Head of caudate nucleus (tissue), 42 donors: ENCODE measurements around the gene TRAPPC4.
A peak's percentile ranks its signal among the peaks of the same experiment; 100 is the strongest.
"Not testable (repeated sequence)": the region's sequence is repeated elsewhere in the genome, so short reads cannot be mapped to it uniquely, and the experiment has no call there.

Experiments used
- DNase-seq, 42 donors: peaks; one replicate each; pipeline versions ENCODE4 v3.0.0 to v3.0.0-alpha.2; 2020 to 2021; ENCODE audit warnings: mixed read lengths in 7 of 42
- intact Hi-C: fragments of 100-400 bp; cut with DNase I; formaldehyde crosslinking; loops from one replicate; pipeline ENCODE4 v1.15.0; 2022

Gene TRAPPC4

DNA sequence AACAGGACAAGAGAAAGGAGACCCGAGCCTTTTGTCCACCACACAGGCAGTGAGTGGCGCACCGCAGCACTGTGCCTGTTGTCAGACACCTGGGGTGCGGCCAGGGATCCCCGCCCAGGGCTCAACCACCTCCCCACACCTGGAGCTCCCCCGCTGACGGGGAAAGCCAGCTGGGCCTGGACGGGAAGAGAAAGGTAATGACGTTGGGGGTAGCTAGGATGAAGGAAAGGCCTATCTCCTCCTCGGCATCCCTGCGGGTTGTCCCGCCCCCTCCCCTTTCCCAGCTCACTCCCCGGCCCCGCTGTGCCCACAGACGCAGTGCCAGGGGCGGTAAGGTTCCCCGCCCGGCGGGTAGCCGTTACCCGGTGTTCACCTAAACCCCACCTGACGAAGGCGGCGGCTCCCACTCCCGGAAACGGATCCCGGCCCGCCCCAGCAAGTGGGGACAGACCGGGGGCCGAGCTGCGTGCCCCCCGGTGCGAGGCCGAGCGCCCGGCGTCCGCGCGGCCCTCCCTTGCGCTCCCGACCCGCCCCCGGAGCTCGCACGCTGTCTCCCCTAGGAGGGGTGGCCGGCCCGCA lies 37.9 kb downstream of the TRAPPC4 start:
- peak in 30 of 42 donors; percentile 7 to 46 (median 24) for DNase-seq
- intact Hi-C loops = no loop called here

DNA sequence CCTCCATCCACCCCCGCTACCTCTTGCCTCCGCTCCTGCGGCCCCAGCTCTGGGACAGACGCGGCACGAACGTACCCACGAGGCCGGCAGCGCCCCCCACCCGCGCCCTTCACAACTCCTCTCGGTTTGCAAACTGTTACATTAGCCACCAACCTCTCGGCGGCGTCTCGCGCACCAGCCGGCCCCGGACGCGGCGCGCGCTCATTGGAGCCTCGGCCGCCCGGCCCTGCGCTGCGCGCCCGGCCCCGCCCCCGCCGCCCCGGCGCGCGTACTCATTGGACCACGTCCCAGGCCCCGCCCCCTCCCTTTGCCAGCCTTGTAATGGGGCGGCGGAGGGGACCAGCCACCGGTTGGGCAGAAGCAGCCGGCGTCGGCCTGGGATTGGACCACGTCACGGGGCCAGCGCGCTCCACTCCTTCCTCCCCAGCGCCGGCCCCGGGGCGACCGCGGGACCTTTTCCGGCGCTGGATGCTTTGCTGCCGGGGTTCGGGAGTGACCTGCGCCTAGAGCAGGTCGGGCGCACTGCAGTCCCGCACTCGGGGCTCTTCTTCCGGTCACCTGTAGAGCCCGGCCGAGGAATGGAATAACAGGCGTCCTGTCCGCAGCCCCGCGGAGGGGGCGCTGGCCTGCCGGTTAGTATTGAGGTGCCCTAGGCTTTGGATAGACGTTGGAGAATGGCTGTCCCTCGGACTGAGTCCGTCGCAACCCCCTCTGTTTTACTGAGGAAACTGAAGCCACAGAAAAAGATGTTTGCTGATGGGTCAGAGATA lies 38.6 kb downstream of the TRAPPC4 start, which contains the start of gene HYOU1:
Gene HYOU1, minus strand, starts transcription at position 206 of the 770 bp plus-strand sequence. CDS start 1,045 bp downstream, outside the sequence.
- DNase-seq = peak; percentile 95 to 99 (median 98)
- intact Hi-C loops = no loop called here

DNA sequence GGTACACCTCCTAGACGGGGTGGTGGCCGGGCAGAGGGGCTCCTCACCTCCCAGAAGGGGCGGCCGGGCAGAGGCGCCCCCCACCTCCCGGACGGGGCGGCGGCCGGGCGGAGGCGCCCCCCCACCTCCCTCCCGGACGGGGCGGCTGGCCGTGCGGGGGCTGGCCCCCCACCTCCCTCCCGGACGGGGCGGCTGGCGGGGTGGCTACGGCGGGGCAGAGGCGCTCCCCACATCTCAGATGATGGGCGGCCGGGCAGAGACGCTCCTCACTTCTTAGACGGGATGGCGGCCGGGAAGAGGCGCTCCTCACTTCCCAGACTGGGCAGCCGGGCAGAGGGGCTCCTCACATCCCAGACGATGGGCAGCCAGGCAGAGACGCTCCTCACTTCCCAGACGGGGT lies 40.6 kb downstream of the TRAPPC4 start:
- DNase-seq, intact Hi-C loops: not testable (repeated sequence)

DNA sequence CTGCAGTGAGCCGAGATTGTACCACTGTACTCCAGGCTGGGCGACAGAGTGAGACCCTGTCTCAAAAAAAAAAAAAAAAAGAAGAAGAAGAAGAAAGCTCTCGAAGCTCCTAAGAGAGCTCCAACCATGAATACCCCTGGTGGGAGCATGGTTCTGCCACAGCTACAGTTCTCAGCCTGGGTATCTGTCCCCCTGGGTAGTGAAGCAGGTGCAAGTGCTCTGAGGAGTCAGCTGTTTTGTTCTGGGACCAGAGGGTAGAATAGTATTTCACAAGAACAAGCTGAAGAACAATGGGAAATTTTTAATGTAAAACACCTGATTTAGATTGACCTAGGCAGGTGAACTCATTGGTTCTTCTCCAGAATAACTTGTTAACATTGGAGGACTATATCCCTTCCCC lies 42.7 kb downstream of the TRAPPC4 start:
- intact Hi-C loops = no loop called here
- no peak for DNase-seq

DNA sequence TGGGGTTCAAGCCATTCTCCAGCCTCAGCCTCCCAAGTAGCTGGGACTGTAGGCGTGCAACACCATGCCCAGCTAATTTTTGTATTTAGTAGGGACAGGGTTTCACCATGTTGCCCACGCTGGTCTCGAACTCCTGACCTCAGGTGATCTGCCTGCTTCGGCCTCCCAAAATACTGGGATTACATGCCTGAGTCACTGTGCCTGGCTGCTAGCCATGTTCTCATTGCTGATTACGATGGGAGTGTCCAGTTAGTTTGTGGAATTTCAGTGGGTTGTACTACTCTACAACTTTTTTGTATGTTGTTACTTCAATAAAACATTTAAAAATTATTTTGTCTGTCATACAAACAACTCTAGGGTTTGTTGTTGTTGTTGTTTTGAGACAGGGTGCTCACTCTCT lies 44.2 kb downstream of the TRAPPC4 start:
- intact Hi-C loops = no loop called here
- no peak for DNase-seq

DNA sequence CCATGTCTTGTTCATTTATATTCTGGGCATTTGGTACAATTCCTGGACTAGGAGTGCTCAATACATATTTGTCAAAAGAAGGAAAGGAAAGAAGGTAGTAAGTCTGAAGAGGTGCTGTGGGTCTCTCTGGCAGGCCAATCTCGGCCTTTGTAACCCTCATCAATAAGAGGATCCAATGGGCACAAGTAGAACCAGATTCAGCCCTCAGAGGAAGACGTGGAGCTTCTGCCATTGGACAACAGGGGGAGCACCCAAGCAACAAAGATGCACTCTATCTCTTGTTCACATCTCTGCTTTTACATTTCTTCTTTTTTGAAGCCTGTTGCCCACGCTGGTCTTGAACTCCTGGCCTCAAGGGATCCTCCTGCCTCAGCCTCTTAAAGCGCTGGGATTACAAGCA lies 46.8 kb downstream of the TRAPPC4 start:
- no peak for DNase-seq
- intact Hi-C loops = no loop called here

DNA sequence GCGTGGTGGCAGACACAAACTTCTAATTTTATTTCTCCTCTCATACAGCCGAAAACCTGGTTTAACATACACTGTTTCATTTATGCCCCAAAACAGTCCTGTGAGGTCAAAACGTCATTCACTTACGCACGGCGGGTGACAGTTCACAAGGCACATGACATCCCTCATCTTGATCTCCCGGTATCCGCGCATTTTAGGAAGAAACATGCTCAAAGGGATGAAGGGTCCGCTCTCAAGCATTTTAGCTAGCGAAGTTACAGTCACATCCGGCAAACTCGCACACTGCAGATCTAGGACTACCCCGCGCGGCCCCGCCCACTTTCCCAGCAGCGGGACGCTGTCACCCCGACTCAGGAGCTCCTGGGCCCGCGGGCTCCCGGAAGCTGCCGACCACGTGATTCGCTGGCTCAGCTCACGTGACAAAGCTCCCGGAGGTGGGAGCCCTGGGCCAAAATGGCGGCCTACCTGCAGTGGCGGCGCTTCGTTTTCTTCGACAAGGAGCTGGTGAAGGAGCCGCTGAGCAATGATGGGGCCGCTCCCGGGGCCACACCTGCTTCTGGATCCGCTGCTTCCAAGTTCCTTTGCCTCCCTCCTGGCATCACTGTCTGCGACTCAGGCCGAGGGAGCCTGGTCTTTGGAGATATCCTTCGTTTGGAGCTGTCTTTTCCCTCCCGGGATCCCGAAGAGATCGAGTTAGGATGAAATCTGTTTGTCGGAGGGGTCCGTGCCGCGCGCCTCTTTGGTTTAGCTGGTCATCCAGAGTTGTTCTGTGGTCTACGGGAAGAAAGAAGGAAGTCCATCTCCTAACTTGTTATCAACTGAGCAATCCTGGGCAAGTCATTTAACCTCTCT lies 49.0 kb downstream of the TRAPPC4 start, which contains the start of gene VPS11:
Gene VPS11, plus strand, starts transcription at position 448 of the 852 bp plus-strand sequence. Its CDS starts 6 bp downstream, at position 454.
- peak; percentile 94 to 100 (median 98) for DNase-seq
- intact Hi-C loops = no loop called here
